ENCODE data around the gene ARRDC4.

Gene ARRDC4

GRCh38 chr15:97960364-97961066 is at the start of gene ARRDC4:
ARRDC4 (plus strand) TSS chr15:97960703; CDS start chr15:97960862, 159 bp downstream.
- peak; percentile 87 to 95 for DNase-seq (ENCODE audit: low read depth in 1 of 2, low spot score in 1 of 2)

- DNase-seq (ENCODE audit: low read depth in 1 of 2, low spot score in 1 of 2), result no peak
Observed at GRCh38 chr15:97914711-97915110, 45.8 kb upstream of the ARRDC4 start.

- no peak for DNase-seq (ENCODE audit: low read depth in 1 of 2, low spot score in 1 of 2)
Observed at GRCh38 chr15:97915261-97915660, 45.2 kb upstream of the ARRDC4 start.

GRCh38 chr15:97921296-97921865 is 39.1 kb upstream of the ARRDC4 start:
- no peak for DNase-seq (ENCODE audit: low read depth in 1 of 2, low spot score in 1 of 2)

- no peak for DNase-seq (ENCODE audit: low read depth in 1 of 2, low spot score in 1 of 2)
Observed at GRCh38 chr15:97929456-97930229, 30.9 kb upstream of the ARRDC4 start.

GRCh38 chr15:97930230-97930629 is 30.3 kb upstream of the ARRDC4 start:
- no peak for DNase-seq (ENCODE audit: low read depth in 1 of 2, low spot score in 1 of 2)

GRCh38 chr15:97931314-97931713 is 29.2 kb upstream of the ARRDC4 start:
- no peak for DNase-seq (ENCODE audit: low read depth in 1 of 2, low spot score in 1 of 2)

- DNase-seq (ENCODE audit: low read depth in 1 of 2, low spot score in 1 of 2), result no peak
Observed at GRCh38 chr15:97933589-97933988, 26.9 kb upstream of the ARRDC4 start.

- DNase-seq (ENCODE audit: low read depth in 1 of 2, low spot score in 1 of 2), result no peak
Observed at GRCh38 chr15:97940993-97941392, 19.5 kb upstream of the ARRDC4 start.

GRCh38 chr15:97941572-97941971 is 18.9 kb upstream of the ARRDC4 start:
- DNase-seq (ENCODE audit: low read depth in 1 of 2, low spot score in 1 of 2), result no peak

- DNase-seq (ENCODE audit: low read depth in 1 of 2, low spot score in 1 of 2), result no peak
Observed at GRCh38 chr15:97944724-97945123, 15.8 kb upstream of the ARRDC4 start.

- DNase-seq (ENCODE audit: low read depth in 1 of 2, low spot score in 1 of 2), result no peak
Observed at GRCh38 chr15:97947465-97948260, 12.8 kb upstream of the ARRDC4 start.

- DNase-seq (ENCODE audit: low read depth in 1 of 2, low spot score in 1 of 2), result no peak
Observed at GRCh38 chr15:97953254-97953653, 7.2 kb upstream of the ARRDC4 start.

- no peak for DNase-seq (ENCODE audit: low read depth in 1 of 2, low spot score in 1 of 2)
Observed at GRCh38 chr15:97953748-97954147, 6.8 kb upstream of the ARRDC4 start.

GRCh38 chr15:97955035-97955434 is 5.5 kb upstream of the ARRDC4 start:
- no peak for DNase-seq (ENCODE audit: low read depth in 1 of 2, low spot score in 1 of 2)

GRCh38 chr15:97955529-97955928 is 5.0 kb upstream of the ARRDC4 start:
- no peak for DNase-seq (ENCODE audit: low read depth in 1 of 2, low spot score in 1 of 2)

GRCh38 chr15:97959724-97960363 is 659 bp upstream of the ARRDC4 start:
- DNase-seq (ENCODE audit: low read depth in 1 of 2, low spot score in 1 of 2), result no peak

GRCh38 chr15:97961067-97961954 is 808 bp downstream of the ARRDC4 start:
- DNase-seq (ENCODE audit: low read depth in 1 of 2, low spot score in 1 of 2), result peak in 1 of 2 donors; percentile 4

GRCh38 chr15:97962263-97962662 is 1.8 kb downstream of the ARRDC4 start:
- no peak for DNase-seq (ENCODE audit: low read depth in 1 of 2, low spot score in 1 of 2)

- no peak for DNase-seq (ENCODE audit: low read depth in 1 of 2, low spot score in 1 of 2)
Observed at GRCh38 chr15:97963779-97964178, 3.3 kb downstream of the ARRDC4 start.

Data from stimulated activated CD4-positive, alpha-beta T cell treated with anti-CD3 and anti-CD28 coated beads, Interleukin-15, amount 100 ng/mL, for 1 hour (primary cell).